ENCODE measurements around the gene NEB.

Gene NEB

DNA sequence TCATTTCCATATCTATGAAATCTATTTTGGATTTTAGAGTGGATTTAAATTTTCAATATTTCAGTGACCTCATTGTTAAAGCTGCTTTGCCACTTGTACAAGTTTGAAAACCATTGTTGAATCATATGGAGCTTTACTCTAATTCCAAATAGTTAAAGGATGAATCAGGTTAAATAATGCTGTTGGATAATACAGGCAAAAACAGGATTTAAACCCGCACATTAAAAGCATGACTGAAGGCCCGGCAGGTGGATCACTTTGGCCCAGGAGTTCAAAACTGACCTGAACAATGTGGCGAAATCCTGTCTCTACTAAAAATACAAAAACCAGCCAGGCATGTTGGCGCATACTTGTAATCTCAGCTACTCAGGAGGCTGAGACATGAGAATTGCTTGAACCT, 256.3 kb downstream of the NEB start:
- no peak for DNase-seq (ENCODE audit: low read depth in 3 of 3)

- no peak for DNase-seq (ENCODE audit: low read depth in 3 of 3)
These were observed 258.0 kb downstream of the NEB start for GRCh38 chr2:151476287-151476686.

GRCh38 chr2:151475071-151475470, 259.2 kb downstream of the NEB start:
- DNase-seq (ENCODE audit: low read depth in 3 of 3), result no peak

DNA sequence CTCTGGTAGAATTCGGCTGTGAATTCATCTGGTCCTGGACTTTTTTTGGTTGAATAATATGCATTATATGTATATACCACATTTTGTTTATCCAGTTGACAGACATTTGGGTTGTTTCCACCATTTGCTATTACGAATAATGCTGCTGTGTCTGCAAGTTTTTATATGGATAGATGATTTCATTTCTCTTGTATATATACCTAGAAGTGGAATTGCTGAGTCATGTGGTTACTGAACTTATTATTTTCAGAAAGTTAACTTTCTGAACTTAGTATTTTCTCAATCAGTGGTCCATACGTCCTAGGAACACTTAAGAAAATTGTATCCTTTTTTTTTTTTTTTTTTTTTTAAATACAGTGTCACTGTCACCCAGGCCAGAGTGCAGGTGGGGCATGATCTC, 261.3 kb downstream of the NEB start:
- no peak for DNase-seq (ENCODE audit: low read depth in 3 of 3)

DNA sequence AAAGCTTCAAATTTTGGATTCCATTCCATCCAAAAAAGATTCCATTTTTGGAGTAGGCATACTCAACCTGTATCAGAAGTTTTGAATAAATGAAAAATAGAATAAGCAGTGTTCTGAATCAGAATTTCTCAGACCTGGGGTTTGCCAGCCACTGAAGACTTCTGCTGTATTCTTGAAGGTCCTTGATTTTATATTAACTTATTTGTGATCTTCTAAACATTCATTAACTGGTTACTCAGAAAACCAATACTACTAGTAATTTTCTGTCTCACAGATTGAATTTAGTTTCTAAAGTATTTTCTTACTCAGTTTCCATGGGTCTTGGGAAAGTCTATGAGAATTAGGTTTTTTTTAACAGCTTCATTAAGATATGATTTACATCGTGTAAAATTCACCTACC, 263.7 kb downstream of the NEB start:
- DNase-seq (ENCODE audit: low read depth in 3 of 3), result no peak

GRCh38 chr2:151465771-151466170, 268.5 kb downstream of the NEB start:
- DNase-seq (ENCODE audit: low read depth in 3 of 3), result no peak

DNA sequence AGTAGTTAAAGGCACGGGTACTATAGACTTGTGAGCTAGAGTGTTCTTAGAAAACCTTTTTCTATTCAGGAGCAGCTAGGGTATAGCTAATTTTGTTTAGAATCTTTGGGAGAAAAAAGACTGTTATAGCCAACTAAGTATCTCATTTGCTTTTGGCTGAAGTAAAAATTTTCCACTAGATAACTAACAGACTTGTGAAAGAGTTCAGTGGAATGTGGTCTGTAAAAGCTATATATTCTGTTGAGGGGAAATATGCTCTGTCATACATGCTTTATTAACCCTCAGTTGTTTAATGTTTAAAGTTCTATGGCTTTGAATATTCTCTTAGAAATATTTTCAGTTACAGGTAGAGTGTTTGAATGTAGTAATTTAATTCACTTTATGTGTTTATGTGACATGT, 274.9 kb downstream of the NEB start:
- DNase-seq (ENCODE audit: low read depth in 3 of 3), result no peak

DNA sequence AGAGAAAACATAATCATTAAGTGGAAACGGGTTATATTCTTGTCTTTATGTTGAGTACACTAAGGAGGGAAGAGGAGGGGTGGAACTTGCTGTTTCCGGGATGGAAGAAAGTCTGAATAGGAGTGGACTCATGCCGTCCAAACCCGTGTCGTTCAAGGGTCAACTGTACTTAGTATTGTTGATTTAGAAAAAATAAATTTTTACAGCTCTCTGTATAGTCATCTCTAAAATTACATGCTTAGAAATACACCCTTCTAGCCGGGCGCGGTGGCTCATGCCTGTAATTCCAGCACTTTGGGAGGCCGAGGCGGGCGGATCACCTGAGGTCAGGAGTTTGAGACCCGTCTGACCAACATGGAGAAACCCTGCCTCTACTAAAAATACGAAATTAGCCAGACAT, 295.1 kb downstream of the NEB start:
- no peak for DNase-seq (ENCODE audit: low read depth in 3 of 3)

DNA sequence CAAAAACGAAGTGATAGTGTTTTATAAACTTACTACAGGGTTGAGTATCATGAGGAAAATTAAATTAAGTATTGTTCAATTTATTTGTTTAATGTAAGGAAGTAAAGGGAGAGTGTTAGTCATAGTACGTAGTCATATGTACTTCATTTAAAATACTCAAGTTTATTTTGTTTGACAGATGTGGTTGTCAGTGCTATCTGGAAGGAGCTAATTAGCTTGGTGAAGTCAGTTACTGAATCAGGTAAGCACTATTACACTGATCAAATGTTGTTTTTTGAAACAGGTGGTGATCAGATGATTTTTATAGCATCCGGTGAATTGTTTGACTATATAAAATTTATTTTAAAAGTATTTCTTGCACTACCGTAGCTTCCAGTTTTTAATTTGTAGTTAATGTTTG, 295.8 kb downstream of the NEB start:
- DNase-seq (ENCODE audit: low read depth in 3 of 3), result no peak

GRCh38 chr2:151437630-151438029, 296.6 kb downstream of the NEB start:
- no peak for DNase-seq (ENCODE audit: low read depth in 3 of 3)
